HG03520 (cell line): Measurements from ENCODE around the gene EPM2A.

Experiments
- ATAC-seq: cut with Tn5 transposase; IDR thresholded peaks from one replicate; pipeline ENCODE4 v1.9.1; 2021; ENCODE audit warnings: mild to moderate bottlenecking, moderate library complexity; ENCODE audit not compliant: unreplicated experiment

Gene EPM2A

GRCh38 chr6:145685932-145686331 is 49.4 kb downstream of the EPM2A start:
- no peak for ATAC-seq

- no peak for ATAC-seq
Measured at GRCh38 chr6:145681965-145682364, 53.4 kb downstream of the EPM2A start.

GRCh38 chr6:145673504-145673903 is 61.8 kb downstream of the EPM2A start:
- ATAC-seq: no peak

- ATAC-seq: no peak
Measured at GRCh38 chr6:145670311-145670710, 65.0 kb downstream of the EPM2A start.

- ATAC-seq: no peak
Measured at GRCh38 chr6:145669627-145670034, 65.7 kb downstream of the EPM2A start.

- no peak for ATAC-seq
Measured at GRCh38 chr6:145668844-145669243, 66.5 kb downstream of the EPM2A start.

GRCh38 chr6:145660676-145661075 is 74.6 kb downstream of the EPM2A start:
- ATAC-seq: no peak

GRCh38 chr6:145656128-145656527 is 79.2 kb downstream of the EPM2A start:
- ATAC-seq: no peak

GRCh38 chr6:145652572-145652971 is 82.7 kb downstream of the EPM2A start:
- no peak for ATAC-seq

- no peak for ATAC-seq
Measured at GRCh38 chr6:145651988-145652387, 83.3 kb downstream of the EPM2A start.

- ATAC-seq: no peak
Measured at GRCh38 chr6:145648149-145648548, 87.2 kb downstream of the EPM2A start.

GRCh38 chr6:145647602-145648001 is 87.7 kb downstream of the EPM2A start:
- no peak for ATAC-seq

- ATAC-seq: no peak
Measured at GRCh38 chr6:145643760-145644159, 91.6 kb downstream of the EPM2A start.

GRCh38 chr6:145633981-145634627 is 101.2 kb downstream of the EPM2A start:
- ATAC-seq: peak; percentile 90

GRCh38 chr6:145632971-145633370 is 102.3 kb downstream of the EPM2A start:
- ATAC-seq: no peak

GRCh38 chr6:145631374-145631773 is 103.9 kb downstream of the EPM2A start:
- ATAC-seq: no peak

- no peak for ATAC-seq
Measured at GRCh38 chr6:145630598-145630997, 104.7 kb downstream of the EPM2A start.

- no peak for ATAC-seq
Measured at GRCh38 chr6:145629478-145629877, 105.8 kb downstream of the EPM2A start.

- no peak for ATAC-seq
Measured at GRCh38 chr6:145627451-145627850, 107.9 kb downstream of the EPM2A start.

- no peak for ATAC-seq
Measured at GRCh38 chr6:145626857-145627256, 108.5 kb downstream of the EPM2A start.

- ATAC-seq: no peak
Measured at GRCh38 chr6:145623231-145623630, 112.1 kb downstream of the EPM2A start.

GRCh38 chr6:145621776-145622175 is 113.5 kb downstream of the EPM2A start:
- ATAC-seq: no peak

- ATAC-seq: no peak
Measured at GRCh38 chr6:145620088-145620487, 115.2 kb downstream of the EPM2A start.
